Measurements from ENCODE around the gene LYPD5.
"Not testable (repeated sequence)": the region's sequence is repeated elsewhere in the genome, so short reads cannot be mapped to it uniquely, and the experiment has no call there.

LYPD5 gene

DNA sequence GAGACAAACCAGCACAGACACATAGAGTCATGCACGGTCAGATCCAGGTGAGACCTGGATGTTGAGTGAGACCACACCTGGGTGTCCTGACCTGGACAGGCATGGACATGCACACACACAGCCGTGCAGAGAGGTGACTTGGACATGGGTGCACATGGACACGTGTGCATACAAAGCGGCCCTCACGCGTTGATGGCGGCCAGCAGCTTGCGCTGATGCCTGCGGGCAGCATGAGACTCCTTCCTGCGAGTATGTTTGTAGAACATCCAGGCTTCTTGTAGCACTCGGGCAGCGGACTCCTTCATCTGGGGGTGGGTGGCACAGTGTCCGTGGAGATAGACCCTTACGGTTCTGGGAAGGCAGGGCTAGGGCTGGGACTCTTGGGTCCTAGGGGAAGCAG is 33.0 kb downstream of the LYPD5 start:
- DNase-seq (ENCODE audit: insufficient read length, low spot score) (no peak), FAIRE-seq (no peak)
- TF ChIP-seq, protein P1, sequence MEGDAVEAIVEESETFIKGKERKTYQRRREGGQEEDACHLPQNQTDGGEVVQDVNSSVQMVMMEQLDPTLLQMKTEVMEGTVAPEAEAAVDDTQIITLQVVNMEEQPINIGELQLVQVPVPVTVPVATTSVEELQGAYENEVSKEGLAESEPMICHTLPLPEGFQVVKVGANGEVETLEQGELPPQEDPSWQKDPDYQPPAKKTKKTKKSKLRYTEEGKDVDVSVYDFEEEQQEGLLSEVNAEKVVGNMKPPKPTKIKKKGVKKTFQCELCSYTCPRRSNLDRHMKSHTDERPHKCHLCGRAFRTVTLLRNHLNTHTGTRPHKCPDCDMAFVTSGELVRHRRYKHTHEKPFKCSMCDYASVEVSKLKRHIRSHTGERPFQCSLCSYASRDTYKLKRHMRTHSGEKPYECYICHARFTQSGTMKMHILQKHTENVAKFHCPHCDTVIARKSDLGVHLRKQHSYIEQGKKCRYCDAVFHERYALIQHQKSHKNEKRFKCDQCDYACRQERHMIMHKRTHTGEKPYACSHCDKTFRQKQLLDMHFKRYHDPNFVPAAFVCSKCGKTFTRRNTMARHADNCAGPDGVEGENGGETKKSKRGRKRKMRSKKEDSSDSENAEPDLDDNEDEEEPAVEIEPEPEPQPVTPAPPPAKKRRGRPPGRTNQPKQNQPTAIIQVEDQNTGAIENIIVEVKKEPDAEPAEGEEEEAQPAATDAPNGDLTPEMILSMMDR (IDR thresholded peaks at IDR 0.05; ENCODE audit: insufficient read depth, missing control alignments): no peak

DNA sequence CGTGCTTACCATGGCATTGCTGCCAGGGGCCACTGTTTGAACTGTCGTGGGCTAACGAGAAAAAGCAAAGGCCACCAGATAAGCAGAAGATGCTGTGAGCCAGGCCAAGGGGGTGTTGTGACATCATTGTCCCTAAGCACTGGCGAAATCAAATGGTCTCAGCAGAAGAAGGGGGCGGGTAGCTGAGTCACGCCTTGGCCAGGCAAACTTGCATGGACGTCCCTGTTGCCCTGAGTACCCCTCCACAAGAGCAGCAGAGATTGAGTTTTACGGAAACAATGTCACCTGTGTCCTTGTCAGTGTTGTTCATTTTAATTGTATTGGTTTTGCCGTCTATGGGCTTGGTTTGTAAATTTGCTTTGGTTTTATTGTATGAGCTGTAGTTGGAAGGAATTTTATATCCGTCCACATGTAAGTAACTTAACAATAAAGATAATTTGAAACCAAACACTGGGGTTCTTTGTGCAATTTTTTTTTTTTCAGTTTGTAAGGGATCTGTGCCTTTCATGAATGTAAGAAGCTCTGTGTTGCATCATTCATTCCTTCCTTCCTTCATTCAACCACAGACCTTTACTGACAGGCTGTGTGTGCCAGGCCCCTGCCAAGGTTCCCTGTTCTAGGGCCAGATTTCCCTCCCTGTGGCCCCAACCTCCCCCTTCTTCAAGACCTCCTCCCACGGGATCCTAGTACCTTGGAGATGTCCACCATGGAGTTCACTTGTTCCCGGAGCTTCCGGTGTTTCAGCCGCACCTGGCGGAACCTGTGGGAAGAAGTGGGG is 33.8 kb downstream of the LYPD5 start:
- FAIRE-seq: no peak

GRCh38 chr19:43767818-43768217 is 34.4 kb downstream of the LYPD5 start:
- TF ChIP-seq, protein P1 (IDR thresholded peaks at IDR 0.05; ENCODE audit: insufficient read depth, missing control alignments): no peak
- DNase-seq (ENCODE audit: insufficient read length, low spot score) (no peak), FAIRE-seq (no peak)

More for the DNA sequence above, 33.8 kb downstream of the LYPD5 start:
- DNase-seq (ENCODE audit: insufficient read length, low spot score): no peak
- TF ChIP-seq, protein P1 (IDR thresholded peaks at IDR 0.05; ENCODE audit: insufficient read depth, missing control alignments): no peak

DNA sequence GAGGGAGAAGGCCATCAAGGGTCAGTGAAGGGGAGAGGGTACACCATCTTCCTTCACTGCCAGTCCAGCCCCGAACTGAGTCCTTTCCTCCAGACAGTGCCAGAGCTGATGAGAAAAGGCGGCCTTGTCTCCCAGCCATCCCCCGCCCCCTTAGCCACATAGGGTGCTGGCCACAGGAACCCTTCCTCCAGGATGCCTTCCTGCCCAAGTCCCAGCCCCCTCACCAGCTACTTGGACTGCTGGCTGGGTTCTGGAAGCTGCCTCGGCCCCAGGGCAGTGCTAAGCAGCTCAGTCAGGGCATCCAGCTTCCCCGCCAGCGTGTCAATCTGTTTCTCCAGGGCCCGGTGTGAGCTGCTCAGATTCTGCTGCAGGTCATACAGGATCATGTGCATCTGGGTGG is 34.9 kb downstream of the LYPD5 start:
- FAIRE-seq (no peak), DNase-seq (ENCODE audit: insufficient read length, low spot score) (no peak)
- TF ChIP-seq, protein P1 (IDR thresholded peaks at IDR 0.05; ENCODE audit: insufficient read depth, missing control alignments): no peak

DNA sequence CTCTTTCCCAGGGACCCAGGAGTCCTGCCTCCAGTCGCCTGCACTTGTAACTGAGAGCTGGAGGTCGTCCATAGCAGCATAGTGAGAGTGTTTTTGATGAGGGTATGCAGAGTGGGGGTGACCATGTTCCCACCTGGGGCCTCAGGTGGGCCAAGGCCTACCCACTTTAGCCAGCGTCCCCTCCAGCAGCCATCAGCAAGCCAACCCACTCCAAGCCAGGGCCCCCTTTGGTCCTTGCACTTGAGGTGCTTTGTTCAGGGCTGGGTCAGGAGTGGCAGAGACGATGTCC is 35.5 kb downstream of the LYPD5 start:
- no peak for FAIRE-seq
- TF ChIP-seq, protein P1 (IDR thresholded peaks at IDR 0.05; ENCODE audit: insufficient read depth, missing control alignments): no peak
- no peak for DNase-seq (ENCODE audit: insufficient read length, low spot score)

DNA sequence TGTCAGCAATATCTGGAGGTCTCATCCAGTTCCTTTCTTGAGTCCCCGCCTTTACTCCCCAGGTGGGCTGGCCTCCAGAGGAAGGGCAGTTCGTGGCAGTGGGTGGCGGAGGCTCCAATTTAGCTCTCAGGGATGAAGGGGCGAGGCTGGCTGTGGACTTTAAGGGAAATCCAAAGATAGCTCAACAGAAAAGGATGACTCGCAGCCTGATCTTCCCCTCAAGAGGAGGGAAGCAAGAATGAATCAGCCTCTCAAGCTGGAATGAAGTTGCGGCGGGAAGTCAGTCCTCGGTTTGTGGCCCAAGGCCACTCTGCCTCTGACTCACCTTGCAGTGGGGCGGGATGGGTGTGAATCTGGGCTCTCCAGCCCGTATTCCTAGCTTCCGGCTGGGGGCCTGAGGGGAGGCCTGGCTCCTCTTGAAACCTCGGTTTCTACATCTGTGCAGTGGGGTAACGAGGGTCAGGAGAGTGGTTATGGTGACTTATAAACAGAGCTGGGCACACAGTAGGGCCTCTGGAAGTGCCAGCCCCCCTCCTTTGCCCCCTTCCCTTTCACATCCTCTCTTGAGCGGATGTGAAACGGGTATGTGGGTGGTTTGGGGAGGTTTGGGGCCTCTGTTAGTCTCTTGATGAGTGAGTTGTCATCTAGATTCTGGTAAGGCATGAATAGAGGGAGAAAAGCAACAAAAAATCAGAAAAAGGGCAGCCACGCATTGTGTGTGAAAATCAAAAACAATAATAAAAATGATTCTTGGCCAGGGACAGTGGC is 37.0 kb downstream of the LYPD5 start:
- FAIRE-seq: no peak
- no peak for DNase-seq (ENCODE audit: insufficient read length, low spot score)
- TF ChIP-seq, protein P1 (IDR thresholded peaks at IDR 0.05; ENCODE audit: insufficient read depth, missing control alignments): no peak

GRCh38 chr19:43764684-43765083 is 37.6 kb downstream of the LYPD5 start:
- not testable (repeated sequence) for FAIRE-seq; DNase-seq (ENCODE audit: insufficient read length, low spot score)

Data from D721Med (cell line).